Fibroblast of skin of right quadriceps (primary cell): ENCODE data around the gene KRT74.
A peak's percentile ranks its signal among the peaks of the same experiment; 100 is the strongest.

ENCODE experiments used
- DNase-seq: peaks from one replicate; pipeline ENCODE4 v3.0.0-alpha.2; 2013

Gene KRT74

GRCh38 chr12:52533686-52534470, 39.8 kb downstream of the KRT74 start:
- no peak for DNase-seq

GRCh38 chr12:52532636-52533035, 41.0 kb downstream of the KRT74 start:
- no peak for DNase-seq

- no peak for DNase-seq
Observed at GRCh38 chr12:52531566-52532300, 41.9 kb downstream of the KRT74 start.

GRCh38 chr12:52530905-52531304, 42.7 kb downstream of the KRT74 start:
- no peak for DNase-seq

GRCh38 chr12:52530366-52530765, 43.3 kb downstream of the KRT74 start:
- DNase-seq = no peak

- DNase-seq = no peak
Observed at GRCh38 chr12:52529846-52530245, 43.8 kb downstream of the KRT74 start.

- no peak for DNase-seq
Observed at GRCh38 chr12:52529417-52529816, 44.2 kb downstream of the KRT74 start.

- DNase-seq = no peak
Observed at GRCh38 chr12:52528641-52529143, 45.0 kb downstream of the KRT74 start.

- no peak for DNase-seq
Observed at GRCh38 chr12:52527121-52527800, 46.4 kb downstream of the KRT74 start.

- no peak for DNase-seq
Observed at GRCh38 chr12:52526511-52526951, 47.1 kb downstream of the KRT74 start.

GRCh38 chr12:52525661-52526499, 47.8 kb downstream of the KRT74 start:
- no peak for DNase-seq

GRCh38 chr12:52524898-52525591, 48.6 kb downstream of the KRT74 start:
- no peak for DNase-seq

- no peak for DNase-seq
Observed at GRCh38 chr12:52524241-52524897, 49.3 kb downstream of the KRT74 start.

- no peak for DNase-seq
Observed at GRCh38 chr12:52523824-52524223, 49.8 kb downstream of the KRT74 start.

GRCh38 chr12:52522346-52523011, 51.2 kb downstream of the KRT74 start:
- DNase-seq = no peak

- peak; percentile 63 for DNase-seq
Observed at GRCh38 chr12:52521568-52522266, 51.9 kb downstream of the KRT74 start.

- DNase-seq = peak; percentile 27
Observed at GRCh38 chr12:52521175-52521567, 52.5 kb downstream of the KRT74 start.

- DNase-seq = no peak
Observed at GRCh38 chr12:52519826-52520662, 53.6 kb downstream of the KRT74 start, which contains the start of gene KRT5. Gene KRT5 (minus strand): TSS chr12:52520394. CDS start chr12:52520296, 98 bp downstream.

GRCh38 chr12:52519387-52519703, 54.3 kb downstream of the KRT74 start:
- no peak for DNase-seq
